ENCODE measurements around the gene OBSCN. TPM values are rescaled to one million over a fixed set of nuclear protein-coding genes. Genes with fewer than 3 reads are reported as not detected.

The OBSCN gene
- total RNA-seq: 6.3 to 11.4 TPM (median 10.2 TPM) in 3 replicates
- long read RNA-seq, partial matches to known transcripts: 5 of 10 reads
- long read RNA-seq, other reads (novel, unspliced or antisense): 5 of 10 reads

- H3K4me3 Mint-ChIP-seq (ENCODE audit: unreplicated experiment): no peak within 1 kb of the TSS
- H3K27ac Mint-ChIP-seq (ENCODE audit: unreplicated experiment): no peak within 1 kb of the TSS
- no peak for TF ChIP-seq CTCF (IDR thresholded peaks at IDR 0.05)
- no peaks in the 10 kb centered on the region for H3K36me3 Mint-ChIP-seq (ENCODE audit: low read depth)
- DNase-seq (ENCODE audit: low spot score): peak; percentile 77
- peaks cover 3% of the 10 kb centered on the region for H3K4me1 Mint-ChIP-seq (ENCODE audit: low read depth)
- H3K9me3 Mint-ChIP-seq (ENCODE audit: low read depth): no peaks in the 10 kb centered on the region
- no peaks in the 10 kb centered on the region for H3K27me3 Mint-ChIP-seq (ENCODE audit: low read depth)
Measured at GRCh38 chr1:228207851-228208821, at the start of gene OBSCN. OBSCN (plus strand) TSS chr1:228208044; CDS start chr1:228211784, 3,740 bp downstream.

- DNase-seq (ENCODE audit: low spot score): peak; percentile 87
- TF ChIP-seq CTCF (IDR thresholded peaks at IDR 0.05): no peak
- no peak overlapping the region for H3K4me3 Mint-ChIP-seq (ENCODE audit: unreplicated experiment)
- H3K27me3 Mint-ChIP-seq (ENCODE audit: low read depth): no peaks in the 10 kb centered on the region
- no peak overlapping the region for H3K27ac Mint-ChIP-seq (ENCODE audit: unreplicated experiment)
- H3K36me3 Mint-ChIP-seq (ENCODE audit: low read depth): no peaks in the 10 kb centered on the region
- no peaks in the 10 kb centered on the region for H3K9me3 Mint-ChIP-seq (ENCODE audit: low read depth)
- H3K4me1 Mint-ChIP-seq (ENCODE audit: low read depth): peaks cover 3% of the 10 kb centered on the region
Measured at GRCh38 chr1:228158151-228159007, 49.5 kb upstream of the OBSCN start.

- no peak for TF ChIP-seq CTCF (IDR thresholded peaks at IDR 0.05)
- peaks cover 6% of the 10 kb centered on the region for H3K4me1 Mint-ChIP-seq (ENCODE audit: low read depth)
- H3K36me3 Mint-ChIP-seq (ENCODE audit: low read depth): no peaks in the 10 kb centered on the region
- no peak overlapping the region for H3K27ac Mint-ChIP-seq (ENCODE audit: unreplicated experiment)
- H3K9me3 Mint-ChIP-seq (ENCODE audit: low read depth): no peaks in the 10 kb centered on the region
- H3K27me3 Mint-ChIP-seq (ENCODE audit: low read depth): no peaks in the 10 kb centered on the region
- no peak overlapping the region for H3K4me3 Mint-ChIP-seq (ENCODE audit: unreplicated experiment)
- no peak for DNase-seq (ENCODE audit: low spot score)
Measured at GRCh38 chr1:228159008-228159665, 48.7 kb upstream of the OBSCN start.

- H3K27ac Mint-ChIP-seq (ENCODE audit: unreplicated experiment): no peak overlapping the region
- H3K27me3 Mint-ChIP-seq (ENCODE audit: low read depth): no peaks in the 10 kb centered on the region
- H3K4me3 Mint-ChIP-seq (ENCODE audit: unreplicated experiment): no peak overlapping the region
- TF ChIP-seq CTCF (IDR thresholded peaks at IDR 0.05): no peak
- H3K9me3 Mint-ChIP-seq (ENCODE audit: low read depth): no peaks in the 10 kb centered on the region
- DNase-seq (ENCODE audit: low spot score): no peak
- peaks cover 17% of the 10 kb centered on the region for H3K4me1 Mint-ChIP-seq (ENCODE audit: low read depth)
- H3K36me3 Mint-ChIP-seq (ENCODE audit: low read depth): no peaks in the 10 kb centered on the region
Measured at GRCh38 chr1:228160201-228160761, 47.6 kb upstream of the OBSCN start.
